ENCODE measurements around the gene DLST.

Gene DLST

GRCh38 chr14:74911221-74911620 lies 29.5 kb downstream of the DLST start:
- Histone ChIP-seq H3K9me3 (ENCODE audit: control insufficient read depth, insufficient read depth, low read depth, low read length) (no peaks in the 10 kb centered on the region), H3K4me3 (ENCODE audit: low read depth, low read length) (no peak overlapping the region), H3K4me1 (ENCODE audit: control insufficient read depth, insufficient read depth, low read length) (no peaks in the 10 kb centered on the region), H3K36me3 (ENCODE audit: control insufficient read depth in 2 of 2, insufficient read depth in 1 of 2, low read length in 2 of 2) (peaks cover 0 to 5% of the 10 kb centered on the region in 2 experiments; a peak in 2 of 3 replicates), H3K27ac (ENCODE audit: extremely low read depth, low read depth, low read length) (no peak overlapping the region)
- POLR2A ChIA-PET = no interaction called here
- CTCF ChIA-PET = interaction anchor here (0.6 to 1.4 kb wide), 2 partner anchors 31 to 51 kb away, joined by 3 to 11 read pairs; no protein-coding TSS in a partner anchor
- TF ChIP-seq BCL11B (tag by site-specific recombination; IDR thresholded peaks at IDR 0.05; ENCODE audit: low read depth) (no peak), ZNF169 (tag by site-specific recombination; IDR thresholded peaks at IDR 0.05) (no peak), ZNF202 (tag by site-specific recombination; IDR thresholded peaks at IDR 0.05; ENCODE audit: borderline replicate concordance) (no peak), ZNF394 (tag by site-specific recombination; IDR thresholded peaks at IDR 0.05; ENCODE audit: borderline replicate concordance) (no peak), ZNF626 (tag by site-specific recombination; IDR thresholded peaks at IDR 0.05) (no peak), ZNF24 (tag by site-specific recombination; IDR thresholded peaks at IDR 0.05) (no peak), GLIS1 (tag by site-specific recombination; IDR thresholded peaks at IDR 0.05) (no peak), ZNF692 (tag by site-specific recombination; IDR thresholded peaks at IDR 0.05) (no peak), HIC1 (tag by site-specific recombination; IDR thresholded peaks at IDR 0.05) (no peak), AEBP2 (tag by site-specific recombination; IDR thresholded peaks at IDR 0.05; ENCODE audit: borderline replicate concordance) (no peak), ZNF571 (tag by site-specific recombination; IDR thresholded peaks at IDR 0.05) (no peak), BCL11A (tag by site-specific recombination; IDR thresholded peaks at IDR 0.05; ENCODE audit: low read depth) (no peak), ZNF174 (tag by site-specific recombination; IDR thresholded peaks at IDR 0.05) (no peak), ZNF701 (tag by site-specific recombination; IDR thresholded peaks at IDR 0.05) (no peak), ZNF211 (tag by site-specific recombination; IDR thresholded peaks at IDR 0.05; ENCODE audit: low read depth) (no peak), ZNF549 (tag by site-specific recombination; IDR thresholded peaks at IDR 0.05) (no peak), EGR2 (tag by site-specific recombination; IDR thresholded peaks at IDR 0.05; ENCODE audit: low read depth) (no peak), ZNF302 (tag by site-specific recombination; IDR thresholded peaks at IDR 0.05; ENCODE audit: low read depth) (no peak), ZNF449 (tag by site-specific recombination; IDR thresholded peaks at IDR 0.05) (no peak)
- TF ChIP-seq, protein P1, sequence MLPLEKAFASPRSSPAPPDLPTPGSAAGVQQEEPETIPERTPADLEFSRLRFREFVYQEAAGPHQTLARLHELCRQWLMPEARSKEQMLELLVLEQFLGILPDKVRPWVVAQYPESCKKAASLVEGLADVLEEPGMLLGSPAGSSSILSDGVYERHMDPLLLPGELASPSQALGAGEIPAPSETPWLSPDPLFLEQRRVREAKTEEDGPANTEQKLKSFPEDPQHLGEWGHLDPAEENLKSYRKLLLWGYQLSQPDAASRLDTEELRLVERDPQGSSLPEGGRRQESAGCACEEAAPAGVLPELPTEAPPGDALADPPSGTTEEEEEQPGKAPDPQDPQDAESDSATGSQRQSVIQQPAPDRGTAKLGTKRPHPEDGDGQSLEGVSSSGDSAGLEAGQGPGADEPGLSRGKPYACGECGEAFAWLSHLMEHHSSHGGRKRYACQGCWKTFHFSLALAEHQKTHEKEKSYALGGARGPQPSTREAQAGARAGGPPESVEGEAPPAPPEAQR (tag by site-specific recombination; IDR thresholded peaks at IDR 0.05) = no peak
